Middle frontal gyrus (tissue), 1 donor: ENCODE results near the gene ALS2.
"Not testable (repeated sequence)": the region's sequence is repeated elsewhere in the genome, so short reads cannot be mapped to it uniquely, and the experiment has no call there.

Experiments used
- DNase-seq: peaks from one replicate; pipeline ENCODE4 v3.0.0-alpha.2; 2015; ENCODE audit warnings: low spot score; ENCODE audit errors: extremely low spot score

The ALS2 gene

GRCh38 chr2:201678401-201678800 is 102.3 kb downstream of the ALS2 start:
- no peak for DNase-seq

DNA sequence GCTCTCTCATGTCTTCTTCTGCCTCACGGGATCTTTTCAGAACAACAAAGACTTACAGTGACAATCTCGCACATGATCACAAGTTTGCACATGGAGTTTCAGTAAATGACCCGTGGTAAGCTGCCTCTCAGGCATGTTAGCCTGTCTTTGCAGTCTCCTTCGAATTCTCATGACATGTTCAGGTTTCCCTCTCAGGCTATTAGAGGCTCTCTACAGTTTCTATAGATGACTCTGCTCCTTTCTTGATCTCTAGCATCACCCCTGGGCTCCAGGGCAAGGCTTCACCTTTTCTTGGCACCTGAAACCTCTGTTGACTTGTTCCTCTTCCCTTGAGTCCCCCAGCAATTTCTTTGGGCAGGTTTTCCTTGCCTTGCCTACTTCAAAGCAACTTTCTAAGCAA is 105.3 kb downstream of the ALS2 start:
- no peak for DNase-seq

DNA sequence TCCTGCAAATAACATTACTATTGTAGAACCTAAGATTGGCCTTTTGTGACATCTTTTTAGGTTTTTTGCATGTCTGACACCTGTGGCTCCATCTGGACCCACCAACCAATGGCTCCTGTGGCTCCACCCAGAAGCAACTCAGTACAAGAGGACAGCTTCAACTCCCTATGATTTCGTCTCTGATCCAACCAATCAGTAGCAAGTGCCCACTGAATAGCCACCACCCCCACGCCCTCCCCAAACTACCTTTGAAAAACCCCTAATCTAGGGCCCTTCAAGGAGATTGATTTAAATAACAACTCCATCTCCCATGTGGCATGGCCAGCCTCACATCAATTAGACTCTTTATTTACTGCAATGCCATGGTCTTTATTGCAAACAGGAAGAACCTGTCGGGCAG is 105.9 kb downstream of the ALS2 start:
- no peak for DNase-seq

DNA sequence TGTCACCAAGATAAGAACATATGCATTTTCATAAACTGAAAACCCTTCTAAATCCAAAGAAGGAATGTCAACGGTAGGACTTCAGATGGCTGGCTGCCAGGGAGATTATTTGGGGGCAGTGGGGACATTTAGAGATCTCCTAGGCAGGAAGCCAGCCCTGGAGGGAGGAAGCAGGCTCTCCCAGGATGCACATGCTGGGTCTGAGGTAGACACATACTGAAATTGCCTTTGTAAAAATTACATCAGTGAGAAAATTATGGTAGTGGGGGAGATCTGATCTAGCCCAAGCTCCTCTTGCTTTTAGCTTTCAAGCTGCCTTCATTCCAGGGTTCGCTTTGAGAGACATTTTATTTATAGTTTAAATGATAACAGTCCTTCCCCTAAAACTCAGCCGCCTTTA is 106.4 kb downstream of the ALS2 start:
- no peak for DNase-seq

DNA sequence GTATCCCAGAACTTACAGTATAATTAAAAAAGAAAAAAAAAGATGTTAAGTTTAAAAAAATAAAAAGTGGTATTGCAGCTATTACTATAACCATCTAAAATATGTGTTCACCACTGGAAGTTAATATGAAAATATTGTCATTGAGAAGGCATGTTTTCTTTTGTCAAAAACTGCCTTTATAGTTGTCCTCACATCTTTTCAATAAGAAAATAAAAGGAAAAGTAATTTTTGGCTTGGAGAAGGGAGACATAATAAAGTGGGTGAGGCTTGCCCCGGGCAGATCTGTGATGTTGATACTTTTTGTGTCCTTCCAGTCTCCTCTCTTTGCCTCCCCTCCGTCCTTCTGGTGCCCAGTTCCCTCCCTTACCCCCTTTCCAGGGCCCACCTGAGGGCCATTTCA is 107.2 kb downstream of the ALS2 start:
- no peak for DNase-seq

DNA sequence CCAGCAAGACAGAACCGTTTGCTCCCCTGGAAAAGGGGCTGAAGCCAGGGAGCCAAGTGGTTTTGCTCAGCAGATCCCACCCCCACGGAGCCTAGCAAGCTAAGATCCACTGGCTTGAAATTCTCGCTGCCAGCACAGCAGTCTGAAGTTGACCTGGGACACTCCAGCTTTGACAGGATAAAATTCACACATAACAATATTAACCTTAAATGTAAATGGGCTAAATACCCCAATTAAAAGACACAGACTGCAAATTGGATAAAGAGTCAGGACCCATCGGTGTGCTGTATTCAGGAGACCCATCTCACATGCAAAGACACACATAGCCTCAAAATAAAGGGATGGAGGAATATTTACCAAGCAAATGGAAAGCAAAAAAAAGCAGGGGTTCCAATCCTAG is 109.5 kb downstream of the ALS2 start:
- not testable (repeated sequence) for DNase-seq

GRCh38 chr2:201669865-201670264 is 110.9 kb downstream of the ALS2 start:
- DNase-seq = no peak

- no peak for DNase-seq
These were observed 112.3 kb downstream of the ALS2 start for GRCh38 chr2:201668402-201668910.

DNA sequence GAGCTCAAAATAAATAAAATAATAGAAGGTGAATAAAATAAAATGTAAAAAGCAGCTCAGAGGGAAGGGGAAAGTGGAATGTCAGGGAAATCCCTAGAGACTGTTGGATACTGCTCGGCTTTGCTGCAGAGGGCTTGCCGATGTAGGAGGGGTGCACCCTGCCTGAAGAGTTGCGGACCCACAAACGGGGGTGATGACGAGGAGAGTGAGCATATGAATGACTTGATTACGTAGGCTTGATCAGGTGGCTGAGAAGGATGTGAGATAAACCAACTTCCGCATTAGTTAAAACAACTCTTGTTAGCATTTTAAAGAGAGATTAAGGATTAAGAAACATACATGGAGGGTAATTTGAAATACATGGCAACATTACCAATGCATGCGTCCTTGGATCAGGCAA is 116.4 kb downstream of the ALS2 start:
- DNase-seq = no peak

- DNase-seq = no peak
These were observed 119.4 kb downstream of the ALS2 start for GRCh38 chr2:201661366-201661765.

DNA sequence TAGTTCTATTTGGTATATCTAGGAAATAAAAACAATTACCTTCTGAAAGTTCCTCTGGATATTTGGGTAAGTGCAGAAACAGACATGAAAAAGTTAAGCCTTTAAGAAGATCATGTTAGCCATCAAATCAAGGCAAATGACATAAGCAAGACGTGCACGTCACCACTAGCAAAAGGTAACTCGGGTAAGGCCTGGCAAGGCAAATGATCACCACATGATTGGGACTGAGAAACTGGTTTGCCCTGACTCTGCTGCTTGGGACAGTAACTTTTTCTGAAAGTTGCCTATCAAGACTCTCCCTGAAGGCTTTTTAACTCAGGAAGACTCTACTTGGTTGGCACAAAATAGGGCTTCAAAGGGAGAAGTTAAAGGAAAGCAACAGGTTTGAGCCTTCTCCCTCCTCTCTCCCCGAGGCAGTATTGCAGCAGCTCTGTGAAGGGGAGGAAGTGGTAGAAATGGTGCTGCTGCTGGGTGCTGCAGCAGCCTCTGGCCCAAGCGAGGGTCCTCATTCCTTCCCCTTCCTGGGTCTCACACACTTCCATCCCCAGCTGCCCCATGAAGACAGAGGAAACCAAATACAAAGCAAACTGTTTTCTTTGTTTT is 120.3 kb downstream of the ALS2 start:
- DNase-seq = no peak

DNA sequence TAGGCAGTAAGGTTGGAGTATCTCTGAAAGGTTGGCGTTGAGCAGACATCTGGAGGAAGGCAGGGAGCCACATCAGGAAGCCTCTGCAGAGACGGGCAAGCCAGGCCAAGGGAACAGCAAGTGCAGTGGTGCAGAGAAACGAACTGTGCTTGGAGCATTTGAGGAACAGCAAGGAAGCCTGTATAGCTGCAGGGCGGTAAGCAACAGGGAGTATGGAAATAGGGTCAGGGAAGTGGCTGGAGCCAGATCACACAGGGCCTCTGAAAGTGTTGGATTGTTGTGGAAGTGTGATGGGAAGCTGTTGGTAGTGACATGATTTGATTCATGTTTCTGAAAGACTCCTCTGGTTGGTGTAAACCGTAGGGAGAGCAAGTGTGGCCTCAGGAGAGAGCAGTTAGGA is 124.0 kb downstream of the ALS2 start:
- no peak for DNase-seq

- no peak for DNase-seq
These were observed 124.6 kb downstream of the ALS2 start for GRCh38 chr2:201656102-201656501.

GRCh38 chr2:201654616-201655384 is 125.9 kb downstream of the ALS2 start:
- DNase-seq = no peak

DNA sequence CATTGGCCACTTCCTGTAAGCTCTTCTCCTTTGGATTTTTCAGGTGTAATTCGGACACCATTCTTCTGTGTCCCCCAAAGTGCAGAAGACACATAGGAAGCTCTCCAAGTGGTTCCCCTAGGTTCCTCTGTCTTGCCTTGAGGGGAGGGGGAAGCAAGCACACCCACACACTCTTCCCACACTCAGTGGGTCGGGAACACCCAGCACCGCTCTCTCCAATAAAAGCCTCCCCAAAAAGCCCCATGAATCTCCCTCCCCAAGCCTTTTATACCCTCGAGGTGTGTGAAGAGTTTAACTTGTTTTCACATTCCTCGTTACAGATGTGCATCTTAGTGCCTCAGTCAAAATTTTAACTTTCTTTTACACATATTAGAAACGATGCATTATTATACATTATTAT is 127.5 kb downstream of the ALS2 start:
- DNase-seq = no peak
